ENCODE results near the gene CERK.

- no peak for TF ChIP-seq CTCF (IDR thresholded peaks at IDR 0.05)
- no peak for TF ChIP-seq POLR2A (IDR thresholded peaks at IDR 0.05)
Observed at GRCh38 chr22:46747646-46748045, 9.6 kb upstream of the CERK start.
